ENCODE results near the gene C1orf198.

C1orf198 gene

GRCh38 chr1:230787471-230787870 is 80.8 kb downstream of the C1orf198 start:
- no peak for DNase-seq (ENCODE audit: low read depth in 1 of 2, low spot score in 1 of 2)

Data from stimulated activated CD4-positive, alpha-beta T cell treated with anti-CD3 and anti-CD28 coated beads, Interleukin-15, amount 100 ng/mL, for 1 hour (primary cell).